ENCODE data around the gene GREB1L.

Gene GREB1L

DNA sequence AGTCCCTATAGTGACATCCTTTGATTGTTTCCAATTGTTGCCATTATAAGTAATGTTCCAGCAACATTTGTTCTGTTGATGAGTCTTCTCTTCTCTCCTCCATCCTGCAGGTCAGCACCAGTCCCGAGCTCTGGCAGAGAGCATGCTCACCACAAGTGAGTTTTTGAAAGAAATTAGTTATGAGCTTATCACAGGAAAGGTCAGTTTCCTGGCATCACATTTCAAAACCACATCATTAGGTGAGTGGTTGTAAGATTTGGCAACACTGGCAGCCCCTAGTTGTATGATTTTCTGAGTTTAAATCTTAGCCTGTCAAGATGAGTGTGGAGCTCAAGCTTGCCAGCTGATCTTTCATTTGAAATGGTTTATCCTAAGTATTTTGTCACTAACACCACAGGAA lies 208.9 kb downstream of the GREB1L start:
- DNase-seq = no peak

DNA sequence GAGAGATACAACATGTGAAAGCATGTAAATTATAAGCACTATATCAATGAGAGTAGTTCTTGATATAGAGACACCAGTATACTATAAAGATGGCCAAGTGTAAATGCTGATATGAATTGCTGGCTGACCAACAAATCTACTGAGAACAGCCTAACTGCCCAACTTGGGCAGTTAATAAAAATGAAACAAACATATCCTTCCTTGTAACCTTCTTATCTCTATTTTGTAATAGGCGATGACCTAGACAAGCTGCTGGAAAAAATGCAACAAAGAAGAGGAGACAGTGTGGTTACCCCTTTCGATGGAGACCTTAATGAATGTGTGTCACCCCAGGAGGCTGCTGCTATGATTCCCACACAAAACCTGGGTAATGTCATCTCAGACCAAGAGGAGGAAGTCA lies 209.8 kb downstream of the GREB1L start:
- no peak for DNase-seq

DNA sequence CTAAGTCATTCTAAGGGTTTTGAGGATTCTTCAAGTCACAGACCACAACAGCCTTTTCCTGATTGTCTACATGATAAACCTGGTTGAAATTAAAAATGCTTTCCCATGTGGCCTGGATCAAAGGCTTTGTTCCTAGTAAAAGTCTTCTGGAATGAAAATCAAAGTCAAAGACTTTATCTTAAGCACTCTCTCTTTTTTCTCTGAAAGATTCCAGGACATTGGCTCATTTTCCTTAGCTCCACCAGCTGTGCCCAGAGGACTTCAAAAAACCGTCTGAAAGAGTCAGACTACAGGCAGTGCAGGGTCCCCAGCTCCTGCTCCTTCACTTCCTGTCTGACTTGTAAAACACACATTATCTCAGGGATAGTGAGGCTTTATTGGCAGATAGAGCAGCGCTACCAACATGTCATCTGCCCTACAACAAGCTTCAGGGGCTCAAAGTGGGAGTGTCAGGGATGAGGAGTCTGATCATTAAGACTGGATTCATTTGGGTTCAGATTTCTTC lies 210.3 kb downstream of the GREB1L start:
- DNase-seq = no peak

DNA sequence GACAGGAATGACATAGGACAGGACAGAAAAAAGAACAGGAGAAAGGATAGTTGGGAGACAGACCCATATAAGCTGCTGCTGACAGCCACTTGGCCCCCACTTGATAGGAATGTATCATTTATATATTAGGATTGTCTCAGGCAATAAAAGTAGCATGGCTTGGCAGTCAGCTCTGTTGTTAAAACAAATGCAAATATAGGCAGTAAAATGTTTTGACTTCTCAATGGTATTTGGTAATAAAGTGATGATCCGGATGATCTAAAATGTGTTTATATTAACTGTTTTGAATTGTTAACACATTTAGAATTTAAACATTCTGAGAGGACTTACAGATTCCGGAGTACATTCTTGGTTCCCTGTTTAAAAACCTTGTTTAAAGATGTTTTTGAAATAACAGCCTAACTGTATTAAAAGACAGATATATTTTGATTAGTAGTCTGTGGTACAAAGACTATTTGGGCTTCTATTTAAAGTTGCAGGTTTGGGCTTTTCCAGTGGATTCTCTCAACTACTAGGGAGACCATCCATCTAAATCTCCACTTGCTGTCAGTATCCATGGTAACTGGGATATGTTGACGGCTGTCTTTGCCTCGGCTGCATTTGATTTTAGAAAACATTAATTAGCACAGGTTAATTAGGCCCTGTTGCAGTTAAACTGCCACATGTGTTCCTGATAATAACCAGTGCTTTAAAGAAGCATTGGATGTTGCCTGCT lies 210.9 kb downstream of the GREB1L start:
- DNase-seq = peak in 1 of 14 donors; percentile 83

DNA sequence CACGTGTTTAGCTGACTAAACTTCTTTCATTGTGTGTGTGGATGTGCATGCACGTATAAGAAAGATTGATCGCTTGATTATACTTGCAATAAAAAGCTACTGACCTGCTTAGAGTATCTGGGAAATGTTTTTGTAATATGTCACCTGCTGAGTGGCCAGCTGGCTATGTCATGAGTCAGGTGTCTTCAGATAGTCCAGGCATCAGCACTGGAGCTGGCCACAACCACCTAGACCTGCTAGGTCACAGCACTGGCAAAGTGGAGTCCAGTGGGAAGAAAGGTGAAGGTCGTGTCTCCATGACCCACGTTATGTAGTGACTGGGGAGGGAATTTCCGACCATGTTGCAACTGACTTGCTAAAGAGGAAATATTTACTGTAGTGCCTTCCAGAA lies 211.5 kb downstream of the GREB1L start:
- DNase-seq = peak in 1 of 14 donors; percentile 83

DNA sequence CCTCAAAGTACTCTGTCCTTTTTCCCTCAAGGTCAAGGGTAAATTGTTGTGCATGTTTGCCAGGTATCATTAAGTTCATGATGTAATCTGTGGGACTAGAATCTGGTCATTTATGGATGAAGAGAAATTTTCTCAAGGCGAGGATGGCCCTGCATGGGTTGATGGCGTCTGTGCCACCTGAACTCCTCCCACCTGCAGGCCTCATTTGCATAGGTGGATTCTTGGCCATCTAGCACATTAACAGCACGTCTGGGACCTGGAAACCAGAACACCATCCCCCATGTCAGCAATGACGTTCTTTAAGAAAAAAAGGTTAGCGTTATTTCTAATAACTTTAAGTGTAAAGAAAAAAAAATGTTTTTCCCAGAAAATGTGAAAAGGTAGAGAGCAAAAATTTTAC lies 212.7 kb downstream of the GREB1L start:
- no peak for DNase-seq

DNA sequence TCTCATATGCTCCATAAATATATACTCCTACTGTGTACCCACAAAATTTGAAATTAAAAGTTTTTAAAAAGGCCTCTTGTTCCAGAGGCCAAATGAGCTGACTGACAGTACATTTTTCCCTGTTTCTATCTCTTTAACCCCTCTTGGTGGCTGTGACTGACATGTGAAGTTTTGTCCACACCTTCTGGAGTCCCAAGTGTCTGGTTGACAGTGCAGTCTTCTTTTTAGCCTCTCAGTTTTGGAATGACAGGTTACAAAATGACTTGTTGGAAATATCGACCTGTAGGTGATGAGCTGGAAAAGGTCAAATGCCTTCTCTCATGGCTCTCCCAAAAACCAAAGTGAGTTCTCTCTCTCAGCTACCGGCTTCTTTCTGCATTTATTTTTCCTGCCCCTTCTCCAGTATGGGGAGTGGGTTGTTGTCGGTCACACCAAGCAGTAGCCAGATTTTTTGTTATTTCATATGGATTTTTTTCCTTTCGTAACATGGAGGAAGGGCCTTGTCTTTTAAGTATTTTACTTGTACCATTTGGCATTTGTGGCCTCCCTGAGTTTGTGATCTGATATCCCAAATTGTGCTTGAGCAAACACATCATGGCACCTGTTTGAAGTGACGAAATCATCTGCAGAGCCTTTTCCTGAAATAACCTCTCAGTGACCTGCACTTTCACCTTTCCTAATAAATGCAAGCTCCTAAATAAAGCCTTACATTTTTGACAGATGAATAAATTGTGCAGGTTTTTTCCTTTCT lies 214.6 kb downstream of the GREB1L start:
- no peak for DNase-seq

DNA sequence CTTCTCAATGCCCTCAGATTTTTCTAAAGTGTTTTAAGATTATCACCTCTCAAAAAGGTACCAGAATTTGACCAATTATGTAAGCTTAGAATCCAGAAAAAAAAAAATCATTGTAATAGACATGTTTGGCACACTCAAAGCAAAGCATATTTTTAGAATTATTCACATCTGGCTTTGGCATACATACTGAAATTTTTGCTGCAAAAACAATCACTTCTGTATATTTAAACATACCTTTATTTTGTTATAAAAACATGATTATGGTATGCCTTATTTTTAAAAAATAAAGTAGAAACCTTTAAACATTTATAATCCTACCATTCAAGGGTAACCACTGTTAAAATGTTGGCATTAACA lies 215.1 kb downstream of the GREB1L start:
- no peak for DNase-seq

DNA sequence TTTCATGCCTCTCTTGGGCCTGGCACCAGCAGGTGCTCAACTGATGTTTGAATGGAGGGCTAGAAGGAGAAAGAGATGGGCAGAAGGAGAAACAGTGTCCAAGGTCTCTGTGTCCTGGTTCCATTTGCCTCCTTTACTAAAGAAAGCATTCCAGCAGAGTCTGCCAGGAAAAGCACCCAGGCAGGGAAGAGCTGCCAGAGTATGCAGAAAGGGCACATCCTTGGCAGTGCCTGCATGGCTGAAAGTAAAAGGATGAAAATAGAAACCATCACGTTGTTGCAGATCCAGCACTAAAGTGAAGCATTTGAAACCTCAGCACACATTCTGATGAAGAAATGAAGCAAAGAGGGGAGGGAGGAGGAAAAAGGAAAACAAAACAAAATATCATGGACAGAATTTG lies 216.3 kb downstream of the GREB1L start:
- peak in 5 of 14 donors; percentile 8 to 88 (median 11) for DNase-seq

DNA sequence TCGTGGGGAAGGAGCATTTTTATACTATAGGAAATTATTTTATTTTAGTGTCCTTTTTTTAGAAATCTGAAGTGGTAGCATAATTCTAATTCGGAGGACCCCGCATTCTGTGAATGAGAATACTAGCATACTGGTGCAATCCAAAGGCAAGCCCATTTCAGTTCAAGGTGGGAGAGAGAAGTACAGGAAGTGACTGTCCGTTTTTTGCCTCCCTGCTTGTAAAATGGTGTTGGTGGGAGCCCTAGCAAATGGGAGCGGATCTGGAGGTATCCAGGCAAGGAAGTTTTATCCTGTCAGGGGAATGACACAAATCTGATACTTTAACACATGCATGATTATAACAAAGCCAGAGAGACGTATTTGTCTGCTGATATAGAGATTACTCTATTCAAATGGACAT lies 216.8 kb downstream of the GREB1L start:
- peak in 1 of 14 donors; percentile 50 for DNase-seq

DNA sequence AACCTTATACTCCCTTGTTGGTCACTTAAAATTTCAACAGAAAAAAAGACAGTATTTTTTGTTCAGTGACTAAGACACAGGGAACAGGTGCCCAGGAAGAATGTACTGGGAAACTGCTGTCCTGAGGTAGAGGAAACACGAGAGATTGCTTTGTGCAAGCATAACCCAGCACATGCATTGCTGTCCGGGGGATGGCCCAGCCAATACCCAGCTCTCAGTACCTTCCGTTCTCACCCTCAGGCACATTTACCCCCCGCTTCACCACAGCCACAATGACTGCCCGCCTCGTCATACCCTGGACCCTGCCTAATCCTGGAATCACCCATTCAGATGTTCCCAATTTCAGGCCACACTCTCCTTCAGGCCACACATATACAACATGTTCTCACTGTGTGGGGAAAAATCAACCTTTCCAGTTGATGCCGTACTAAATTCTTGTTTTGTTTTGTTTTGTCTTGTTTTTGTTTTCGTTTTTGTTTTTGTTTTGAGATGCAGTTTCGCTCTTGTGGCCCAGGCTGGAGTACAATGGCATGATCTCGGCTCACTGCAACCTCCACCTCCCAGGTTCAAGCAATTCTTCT lies 217.8 kb downstream of the GREB1L start:
- no peak for DNase-seq

DNA sequence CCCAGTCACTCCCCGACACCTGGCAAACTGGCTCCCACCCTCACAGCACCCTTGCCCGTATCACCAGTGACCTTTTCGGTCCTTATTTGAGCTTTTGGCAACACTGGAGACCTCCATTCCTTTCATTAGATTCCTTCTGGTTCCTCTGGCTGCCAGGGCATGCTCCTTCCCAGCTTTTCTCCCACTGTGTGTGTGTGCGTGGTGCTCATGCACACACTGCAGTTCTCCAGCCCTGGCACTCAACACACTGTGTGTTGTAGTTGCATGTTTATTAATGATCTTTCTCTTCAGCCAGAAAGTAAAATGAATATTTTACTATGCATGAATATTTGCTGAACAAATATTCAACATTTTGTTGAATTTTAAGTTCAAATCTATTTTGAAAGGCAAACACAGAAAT lies 219.4 kb downstream of the GREB1L start:
- no peak for DNase-seq

DNA sequence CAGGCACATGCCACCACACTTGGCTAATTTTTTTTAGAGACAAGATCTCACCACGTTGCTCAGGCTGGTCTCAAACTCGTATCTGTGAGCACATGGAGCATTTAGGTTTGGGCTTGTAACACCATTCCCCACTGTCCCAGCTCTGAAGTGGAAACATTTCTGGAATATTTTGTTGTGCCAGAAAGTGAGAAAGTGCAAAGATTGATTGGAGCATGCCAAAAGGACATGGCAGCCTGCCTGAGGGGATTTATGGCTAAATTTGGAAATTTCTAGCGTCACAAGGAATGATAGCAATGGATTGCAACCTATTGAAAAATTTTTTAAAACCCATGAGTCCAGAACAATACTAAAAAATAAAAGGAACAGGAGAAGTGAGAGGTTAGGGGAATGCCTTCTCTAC lies 221.7 kb downstream of the GREB1L start:
- DNase-seq = no peak

DNA sequence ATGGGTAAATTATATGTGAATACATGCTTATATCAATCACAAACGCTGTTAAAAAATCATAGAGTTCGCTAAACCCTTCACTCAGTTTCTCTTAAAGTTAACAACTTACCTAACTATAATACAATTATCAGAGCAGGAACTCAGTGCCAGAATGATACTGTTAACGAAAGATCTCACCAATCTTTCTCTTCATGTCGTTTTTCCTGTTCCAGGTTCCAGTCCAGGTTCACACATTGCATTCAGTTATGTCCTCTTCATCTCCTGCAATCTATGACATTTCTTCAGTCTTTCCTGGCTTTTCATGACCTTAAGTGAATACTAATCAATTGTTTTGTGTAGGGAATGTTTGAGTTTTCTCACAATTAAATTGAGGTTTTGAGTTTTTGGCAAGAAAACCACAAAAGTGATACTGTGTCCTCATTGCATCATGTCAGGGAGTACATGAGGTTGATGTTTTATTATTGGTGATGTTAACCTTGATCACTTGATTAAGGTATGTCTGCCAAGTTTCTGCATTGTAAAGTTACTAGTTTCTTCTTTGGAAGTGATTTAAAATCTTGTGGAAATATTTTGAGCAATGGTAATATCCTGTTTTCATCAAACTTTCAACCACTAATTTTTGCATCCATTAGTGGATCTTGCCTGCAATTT lies 226.6 kb downstream of the GREB1L start:
- no peak for DNase-seq

DNA sequence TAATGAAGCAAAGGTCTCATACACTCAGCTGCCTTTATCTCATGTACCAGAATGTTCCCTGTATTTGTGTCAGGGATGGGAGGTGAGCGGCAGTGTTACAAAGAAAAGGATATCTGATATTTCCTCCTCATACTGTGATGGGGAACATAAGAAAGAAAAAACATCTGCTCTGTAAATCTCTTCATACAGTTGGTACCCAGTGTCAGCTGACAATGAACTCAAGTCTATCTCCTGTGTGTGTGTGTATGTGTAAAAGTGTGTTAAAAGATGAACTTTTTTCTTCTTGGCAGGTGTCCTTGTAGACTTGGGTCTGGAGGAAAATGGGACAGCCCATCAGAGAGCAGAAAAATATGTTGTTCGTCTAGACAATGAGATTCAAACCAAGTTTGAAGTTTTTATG lies 230.7 kb downstream of the GREB1L start:
- no peak for DNase-seq

DNA sequence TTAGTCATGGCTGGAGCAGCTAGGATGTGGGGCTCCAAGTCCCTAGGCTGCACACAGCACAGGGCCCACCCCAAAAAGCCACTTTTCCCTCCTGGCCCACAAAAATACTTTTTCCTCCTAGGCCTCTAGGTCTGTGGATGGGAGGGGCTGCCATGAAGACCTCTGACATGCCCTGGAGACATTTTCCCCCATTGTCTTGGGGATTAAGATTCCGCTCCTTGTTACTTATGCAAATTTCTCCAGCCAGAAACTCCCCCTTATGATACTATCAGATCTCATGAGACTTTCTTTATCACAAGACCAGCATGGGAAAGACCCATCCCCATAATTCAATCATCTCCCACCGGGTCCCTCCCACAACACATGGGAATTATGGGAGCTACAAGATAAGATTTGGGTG lies 232.6 kb downstream of the GREB1L start:
- DNase-seq = no peak

DNA sequence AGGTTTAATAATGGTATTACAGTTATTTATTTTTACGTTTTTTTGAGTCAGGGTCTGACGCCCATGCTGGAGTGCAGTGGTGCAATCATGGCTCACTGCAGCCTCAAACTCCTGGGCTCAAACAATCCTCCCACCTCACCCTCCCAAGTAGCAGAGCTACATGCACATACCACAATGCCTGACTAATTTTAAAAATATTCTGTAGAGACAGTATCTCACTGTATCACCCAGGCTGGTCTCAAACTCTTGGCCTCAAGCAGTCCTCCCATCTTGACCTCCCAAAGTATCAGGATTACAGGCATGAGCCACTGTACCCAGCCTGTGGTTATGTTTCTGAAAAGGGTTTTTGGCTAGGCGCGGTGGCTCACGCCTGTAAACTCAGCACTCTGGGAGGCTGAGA lies 237.7 kb downstream of the GREB1L start:
- DNase-seq = no peak

DNA sequence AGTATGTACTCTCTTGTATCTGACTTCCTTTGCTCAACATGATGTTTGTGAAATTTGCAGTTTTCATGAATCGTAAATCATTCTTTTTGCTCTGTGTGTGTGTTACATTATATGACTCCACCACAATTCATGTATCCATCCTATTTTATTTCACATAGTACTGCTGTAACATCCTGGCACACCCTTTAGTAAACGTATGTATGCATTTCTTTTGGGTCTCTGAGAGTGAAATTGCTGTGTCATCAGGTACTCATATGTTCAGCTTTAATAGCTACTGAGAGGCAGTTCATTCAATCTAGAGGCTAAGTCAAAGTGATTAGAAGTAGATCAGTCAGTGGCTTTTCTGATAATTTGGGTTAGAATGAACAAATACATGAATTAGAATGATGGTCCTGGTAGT lies 239.7 kb downstream of the GREB1L start:
- DNase-seq = no peak

DNA sequence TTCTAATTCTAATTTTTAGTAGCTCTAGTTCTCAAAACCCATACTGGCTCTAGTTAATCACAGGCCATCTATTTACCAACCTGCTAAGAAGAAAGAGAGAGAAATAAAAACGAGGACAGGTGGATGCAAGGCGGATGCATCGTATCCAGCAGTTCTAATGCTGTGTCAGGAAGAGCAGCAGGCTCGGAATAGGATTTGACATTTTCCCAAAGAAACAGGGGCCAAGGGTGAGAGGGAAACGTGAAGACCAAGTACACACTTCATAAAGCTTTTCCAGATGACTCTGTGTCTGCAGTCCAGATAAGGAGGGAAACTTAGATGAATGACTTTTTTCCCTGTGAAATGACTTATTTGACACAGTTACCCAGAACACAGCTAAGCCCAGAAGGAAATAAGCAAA lies 241.0 kb downstream of the GREB1L start:
- DNase-seq = no peak

DNA sequence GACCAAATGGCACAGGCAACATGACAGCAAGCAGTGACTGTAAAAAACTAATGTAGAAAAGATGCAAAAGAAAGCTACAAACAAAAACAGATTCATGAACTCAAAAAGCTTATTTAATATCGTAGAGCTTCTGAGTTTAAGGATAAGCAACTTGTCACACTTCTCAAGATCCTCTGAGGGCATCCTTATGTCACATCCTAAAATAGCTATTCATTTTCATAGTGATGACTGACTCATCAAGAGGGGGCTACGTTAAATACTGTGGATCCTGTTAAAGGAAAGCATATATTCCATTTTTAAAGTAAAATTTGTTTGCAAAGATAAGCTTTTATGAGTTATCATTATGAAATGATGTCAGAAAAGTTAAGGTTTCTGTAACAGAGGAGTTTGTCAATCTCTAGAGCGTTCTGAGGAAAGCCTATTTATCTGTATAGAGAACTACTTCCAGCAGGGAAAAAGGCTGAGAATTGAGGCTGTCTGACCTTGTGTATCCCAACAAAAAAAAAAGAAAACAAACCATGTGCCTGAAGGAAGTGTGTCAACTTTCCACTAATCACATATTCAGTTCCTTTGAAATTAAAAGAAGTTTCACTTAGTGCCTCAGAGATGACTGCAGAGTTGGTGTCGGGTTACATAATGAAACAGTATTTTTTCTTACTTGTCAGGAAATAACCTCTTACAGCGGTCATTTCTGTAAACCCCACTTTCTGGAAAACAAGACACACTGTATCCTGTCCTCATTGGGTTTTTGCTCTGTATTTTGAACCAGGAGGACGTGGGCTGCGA lies 243.0 kb downstream of the GREB1L start:
- no peak for DNase-seq

DNA sequence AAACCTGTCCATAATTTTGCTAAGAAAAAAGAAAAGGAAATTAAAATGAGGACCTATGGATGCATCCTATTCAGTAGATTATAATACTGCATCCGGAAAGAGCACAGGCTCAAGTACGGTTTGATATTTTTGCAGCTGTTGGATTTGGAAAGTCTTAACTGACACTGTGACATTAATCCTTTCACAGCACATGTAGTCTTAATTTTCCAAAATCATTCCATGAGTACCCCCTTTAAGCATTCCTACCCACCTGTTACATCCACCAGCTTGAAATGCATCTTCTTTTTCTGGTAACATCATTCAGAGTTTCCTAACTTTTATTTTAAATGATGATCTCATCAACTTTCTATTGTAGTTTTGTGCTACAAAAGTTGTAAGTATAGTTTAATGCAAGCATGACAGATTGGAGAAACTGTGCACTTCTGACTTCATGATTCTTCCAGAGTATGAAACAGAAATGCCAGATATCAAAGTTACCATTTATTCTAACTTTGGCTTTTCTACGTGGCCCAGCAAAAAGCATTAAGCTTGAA lies 244.9 kb downstream of the GREB1L start:
- DNase-seq = no peak

DNA sequence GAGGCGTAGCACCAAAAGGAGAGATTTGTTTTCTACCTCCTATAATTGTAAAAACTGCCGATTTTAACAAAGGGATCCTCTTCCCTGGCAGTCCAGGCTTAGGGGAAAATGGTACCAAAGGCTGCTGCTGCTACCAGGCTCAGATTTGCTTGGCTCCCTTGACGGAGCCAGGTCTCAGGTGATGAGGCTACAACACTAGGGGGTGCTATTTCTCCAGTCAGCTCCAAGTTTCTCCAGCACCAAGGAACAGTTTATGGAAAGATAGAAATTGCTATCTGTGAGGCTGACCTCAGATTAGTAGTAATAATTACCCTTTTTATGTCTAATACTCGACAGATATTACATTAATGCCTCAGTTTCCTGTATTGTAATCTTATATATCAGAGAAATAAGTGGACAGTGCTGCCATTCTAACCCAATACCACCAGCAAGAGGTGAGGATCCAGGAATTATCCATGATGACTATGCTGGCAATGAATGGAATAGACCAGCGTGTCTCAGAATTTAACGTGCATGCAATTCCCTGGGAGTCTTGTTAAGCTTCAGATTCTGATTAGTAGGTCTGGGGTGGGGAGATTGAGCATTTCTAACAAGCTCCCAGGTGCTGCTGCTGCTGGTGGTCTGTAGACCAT lies 247.2 kb downstream of the GREB1L start:
- DNase-seq = peak in 4 of 14 donors; percentile 2 to 17 (median 4)
